Measurements from ENCODE around the gene ARHGAP6. TPM values are rescaled to one million over a fixed set of nuclear protein-coding genes. Genes with fewer than 3 reads are reported as not detected.

The ARHGAP6 gene
- total RNA-seq, 2 donors from 2014 or later: 0.07 to 0.14 TPM

- peaks cover 0 to 11% of the 10 kb centered on the region in 2 donors for H3K27me3 Mint-ChIP-seq
- ATAC-seq (no peak), DNase-seq (ENCODE audit: low spot score) (no peak)
- H3K36me3 Mint-ChIP-seq: no peaks in the 10 kb centered on the region
- no peak overlapping the region for H3K27ac Mint-ChIP-seq
- no peaks in the 10 kb centered on the region for H3K4me1 Mint-ChIP-seq (ENCODE audit: low read depth in 2 of 2)
- no peak overlapping the region for H3K4me3 Mint-ChIP-seq
- no peaks in the 10 kb centered on the region for H3K9me3 Mint-ChIP-seq
Observed at GRCh38 chrX:11445540-11445939, 220.2 kb downstream of the ARHGAP6 start.

GRCh38 chrX:11444052-11444451 lies 221.7 kb downstream of the ARHGAP6 start:
- Mint-ChIP-seq H3K36me3 (no peaks in the 10 kb centered on the region), H3K27ac (no peak overlapping the region), H3K9me3 (no peaks in the 10 kb centered on the region), H3K27me3 (peaks cover 0 to 10% of the 10 kb centered on the region in 2 donors), H3K4me3 (no peak overlapping the region), H3K4me1 (ENCODE audit: low read depth in 2 of 2) (no peaks in the 10 kb centered on the region)
- DNase-seq (ENCODE audit: low spot score): no peak
- no peak for ATAC-seq

- Mint-ChIP-seq H3K4me1 (ENCODE audit: low read depth in 2 of 2) (no peaks in the 10 kb centered on the region), H3K4me3 (no peak overlapping the region), H3K27me3 (peaks cover 0 to 7% of the 10 kb centered on the region in 2 donors), H3K36me3 (no peaks in the 10 kb centered on the region), H3K9me3 (no peaks in the 10 kb centered on the region), H3K27ac (no peak overlapping the region)
- ATAC-seq (no peak), DNase-seq (ENCODE audit: low spot score) (no peak)
Observed at GRCh38 chrX:11439846-11440245, 225.9 kb downstream of the ARHGAP6 start.

- Mint-ChIP-seq H3K4me3 (no peak overlapping the region), H3K9me3 (no peaks in the 10 kb centered on the region), H3K27ac (no peak overlapping the region), H3K36me3 (no peaks in the 10 kb centered on the region), H3K4me1 (ENCODE audit: low read depth in 2 of 2) (no peaks in the 10 kb centered on the region), H3K27me3 (peaks cover 0 to 7% of the 10 kb centered on the region in 2 donors)
- ATAC-seq (no peak), DNase-seq (ENCODE audit: low spot score) (no peak)
Observed at GRCh38 chrX:11438767-11439166, 227.0 kb downstream of the ARHGAP6 start.

- no peaks in the 10 kb centered on the region for H3K4me1 Mint-ChIP-seq (ENCODE audit: low read depth in 2 of 2)
- no peak overlapping the region for H3K4me3 Mint-ChIP-seq
- H3K36me3 Mint-ChIP-seq: no peaks in the 10 kb centered on the region
- H3K9me3 Mint-ChIP-seq: no peaks in the 10 kb centered on the region
- peaks cover 0 to 7% of the 10 kb centered on the region in 2 donors for H3K27me3 Mint-ChIP-seq
- DNase-seq (ENCODE audit: low spot score) (no peak), ATAC-seq (no peak)
- no peak overlapping the region for H3K27ac Mint-ChIP-seq
Observed at GRCh38 chrX:11438380-11438723, 227.4 kb downstream of the ARHGAP6 start.

GRCh38 chrX:11437642-11438379 lies 227.9 kb downstream of the ARHGAP6 start:
- Mint-ChIP-seq H3K9me3 (no peaks in the 10 kb centered on the region), H3K4me1 (ENCODE audit: low read depth in 2 of 2) (no peaks in the 10 kb centered on the region), H3K36me3 (no peaks in the 10 kb centered on the region), H3K4me3 (no peak overlapping the region), H3K27me3 (peaks cover 0 to 10% of the 10 kb centered on the region in 2 donors), H3K27ac (no peak overlapping the region)
- DNase-seq (ENCODE audit: low spot score): no peak
- ATAC-seq: no peak

- no peaks in the 10 kb centered on the region for H3K9me3 Mint-ChIP-seq
- no peak overlapping the region for H3K4me3 Mint-ChIP-seq
- no peak overlapping the region for H3K27ac Mint-ChIP-seq
- ATAC-seq (no peak), DNase-seq (ENCODE audit: low spot score) (no peak)
- H3K27me3 Mint-ChIP-seq: peaks cover 0 to 14% of the 10 kb centered on the region in 2 donors
- H3K36me3 Mint-ChIP-seq: no peaks in the 10 kb centered on the region
- H3K4me1 Mint-ChIP-seq (ENCODE audit: low read depth in 2 of 2): no peaks in the 10 kb centered on the region
Observed at GRCh38 chrX:11435568-11435967, 230.2 kb downstream of the ARHGAP6 start.

GRCh38 chrX:11434607-11435006 lies 231.1 kb downstream of the ARHGAP6 start:
- no peaks in the 10 kb centered on the region for H3K36me3 Mint-ChIP-seq
- DNase-seq (ENCODE audit: low spot score) (no peak), ATAC-seq (no peak)
- H3K4me1 Mint-ChIP-seq (ENCODE audit: low read depth in 2 of 2): no peaks in the 10 kb centered on the region
- peaks cover 0 to 10% of the 10 kb centered on the region in 2 donors for H3K27me3 Mint-ChIP-seq
- H3K9me3 Mint-ChIP-seq: no peaks in the 10 kb centered on the region
- H3K4me3 Mint-ChIP-seq: no peak overlapping the region
- no peak overlapping the region for H3K27ac Mint-ChIP-seq

- ATAC-seq (no peak), DNase-seq (ENCODE audit: low spot score) (no peak)
- Mint-ChIP-seq H3K9me3 (no peaks in the 10 kb centered on the region), H3K4me3 (no peak overlapping the region), H3K4me1 (ENCODE audit: low read depth in 2 of 2) (peaks cover 0 to under 1% of the 10 kb centered on the region in 2 donors), H3K27ac (no peak overlapping the region), H3K36me3 (no peaks in the 10 kb centered on the region), H3K27me3 (peaks cover 0 to 12% of the 10 kb centered on the region in 2 donors)
Observed at GRCh38 chrX:11431786-11432185, 233.9 kb downstream of the ARHGAP6 start.

GRCh38 chrX:11430271-11430670 lies 235.4 kb downstream of the ARHGAP6 start:
- Mint-ChIP-seq H3K36me3 (no peaks in the 10 kb centered on the region), H3K4me1 (ENCODE audit: low read depth in 2 of 2) (peaks cover 0 to 3% of the 10 kb centered on the region in 2 donors), H3K9me3 (no peaks in the 10 kb centered on the region), H3K4me3 (no peak overlapping the region), H3K27me3 (peaks cover 0 to 15% of the 10 kb centered on the region in 2 donors), H3K27ac (no peak overlapping the region)
- DNase-seq (ENCODE audit: low spot score): no peak
- no peak for ATAC-seq

GRCh38 chrX:11429538-11430085 lies 236.1 kb downstream of the ARHGAP6 start:
- Mint-ChIP-seq H3K4me3 (no peak overlapping the region), H3K27ac (no peak overlapping the region), H3K27me3 (peaks cover 0 to 15% of the 10 kb centered on the region in 2 donors), H3K36me3 (no peaks in the 10 kb centered on the region), H3K4me1 (ENCODE audit: low read depth in 2 of 2) (peaks cover 0 to 3% of the 10 kb centered on the region in 2 donors), H3K9me3 (no peaks in the 10 kb centered on the region)
- ATAC-seq (no peak), DNase-seq (ENCODE audit: low spot score) (no peak)

GRCh38 chrX:11427453-11428071 lies 238.2 kb downstream of the ARHGAP6 start:
- Mint-ChIP-seq H3K27ac (no peak overlapping the region), H3K4me1 (ENCODE audit: low read depth in 2 of 2) (peaks cover 2 to 7% of the 10 kb centered on the region in 2 donors), H3K36me3 (no peaks in the 10 kb centered on the region), H3K27me3 (peaks cover 0 to 11% of the 10 kb centered on the region in 2 donors), H3K9me3 (no peaks in the 10 kb centered on the region), H3K4me3 (no peak overlapping the region)
- DNase-seq (ENCODE audit: low spot score) (no peak), ATAC-seq (peak; percentile 43 to 61)

GRCh38 chrX:11426712-11427452 lies 238.8 kb downstream of the ARHGAP6 start:
- DNase-seq (ENCODE audit: low spot score) (no peak), ATAC-seq (no peak)
- H3K4me3 Mint-ChIP-seq: no peak overlapping the region
- peaks cover 0 to 11% of the 10 kb centered on the region in 2 donors for H3K27me3 Mint-ChIP-seq
- H3K4me1 Mint-ChIP-seq (ENCODE audit: low read depth in 2 of 2): peaks cover 4 to 7% of the 10 kb centered on the region in 2 donors
- no peaks in the 10 kb centered on the region for H3K36me3 Mint-ChIP-seq
- no peaks in the 10 kb centered on the region for H3K9me3 Mint-ChIP-seq
- H3K27ac Mint-ChIP-seq: no peak overlapping the region
